Sigmoid colon (tissue), 3 donors: ENCODE data around the gene ELMO3.

Experiments used
- POLR2A ChIP-seq, 2 donors: fragments of 450-650 bp; IDR thresholded peaks; one replicate each; pipeline ENCODE4 v1.6.1; 2016; ENCODE audit warnings: antibody characterized with exemption in 2 of 2, mild to moderate bottlenecking in 2 of 2, moderate library complexity in 2 of 2
- TF ChIP-seq, protein P1 (sequence below), 4 experiments: fragments of 450-650 bp in 3 of 4; fragments of 200-600 bp in 1 of 4; IDR thresholded peaks; one replicate each; pipeline ENCODE4 v1.5.1; 2016 to 2019; ENCODE audit warnings: antibody characterized with exemption in 4 of 4, mild to moderate bottlenecking in 3 of 4, moderate library complexity in 2 of 4

DNA sequence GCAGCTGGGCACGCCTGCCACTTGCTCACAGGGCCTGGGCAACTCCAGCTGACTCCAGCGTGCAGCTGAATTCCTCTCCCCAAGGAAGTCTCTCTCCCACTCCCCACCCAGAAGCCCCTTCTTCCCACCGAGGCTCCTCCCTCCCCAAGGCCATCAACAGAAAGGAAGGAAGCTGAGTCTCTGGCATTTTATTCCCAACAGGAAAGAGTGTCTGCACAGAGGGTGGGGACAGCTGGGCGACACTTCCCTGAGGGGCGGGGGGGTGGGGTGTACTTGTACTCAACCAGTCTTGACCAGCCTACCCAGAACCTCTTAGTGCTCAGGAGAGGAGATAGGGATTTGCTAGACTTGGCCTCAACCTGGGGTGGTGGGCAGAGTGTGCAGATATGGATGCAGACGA, 8.9 kb upstream of the ELMO3 start, which contains the start of gene EXOC3L1:
- no peak for TF ChIP-seq POLR2A (IDR thresholded peaks at IDR 0.05)
- TF ChIP-seq, protein P1, sequence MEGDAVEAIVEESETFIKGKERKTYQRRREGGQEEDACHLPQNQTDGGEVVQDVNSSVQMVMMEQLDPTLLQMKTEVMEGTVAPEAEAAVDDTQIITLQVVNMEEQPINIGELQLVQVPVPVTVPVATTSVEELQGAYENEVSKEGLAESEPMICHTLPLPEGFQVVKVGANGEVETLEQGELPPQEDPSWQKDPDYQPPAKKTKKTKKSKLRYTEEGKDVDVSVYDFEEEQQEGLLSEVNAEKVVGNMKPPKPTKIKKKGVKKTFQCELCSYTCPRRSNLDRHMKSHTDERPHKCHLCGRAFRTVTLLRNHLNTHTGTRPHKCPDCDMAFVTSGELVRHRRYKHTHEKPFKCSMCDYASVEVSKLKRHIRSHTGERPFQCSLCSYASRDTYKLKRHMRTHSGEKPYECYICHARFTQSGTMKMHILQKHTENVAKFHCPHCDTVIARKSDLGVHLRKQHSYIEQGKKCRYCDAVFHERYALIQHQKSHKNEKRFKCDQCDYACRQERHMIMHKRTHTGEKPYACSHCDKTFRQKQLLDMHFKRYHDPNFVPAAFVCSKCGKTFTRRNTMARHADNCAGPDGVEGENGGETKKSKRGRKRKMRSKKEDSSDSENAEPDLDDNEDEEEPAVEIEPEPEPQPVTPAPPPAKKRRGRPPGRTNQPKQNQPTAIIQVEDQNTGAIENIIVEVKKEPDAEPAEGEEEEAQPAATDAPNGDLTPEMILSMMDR (IDR thresholded peaks at IDR 0.05) = no peak
